ENCODE results near the gene HMGB1. TPM values are rescaled to one million over a fixed set of nuclear protein-coding genes. Genes with fewer than 3 reads are reported as not detected.

HMGB1 gene
- total and polyA plus RNA-seq, 2 donors (not counting 1 experiment from before 2014, with no cell fraction given): 79.2 to 529 TPM

GRCh38 chr13:30473675-30474074 lies 7.9 kb upstream of the HMGB1 start:
- H3K9ac ChIP-seq (ENCODE audit: low read length): no peak overlapping the region
- no peak overlapping the region for H3K27ac ChIP-seq (ENCODE audit: low read length in 2 of 2)
- no peaks in the 10 kb centered on the region for H3K79me2 ChIP-seq (ENCODE audit: control insufficient read depth, insufficient read depth, low read length)
- H3K9me3 ChIP-seq (ENCODE audit: control extremely low read depth in 1 of 3, control insufficient read depth in 2 of 3, insufficient read depth in 1 of 3, low read length in 2 of 3): no peaks in the 10 kb centered on the region
- H3K27ac Mint-ChIP-seq: no peak overlapping the region
- TF ChIP-seq EZH2 (IDR thresholded peaks at IDR 0.05; ENCODE audit: borderline replicate concordance, insufficient read depth, low read depth, low read length, poor library complexity, severe bottlenecking) (no peak), CTCF (IDR thresholded peaks at IDR 0.05) (no peak)
- ChIA-PET POLR2A (no interaction called here), CTCF (interaction anchor here (1.5 to 1.6 kb wide), 2 partner anchors 78 to 359 kb away, joined by 3 read pairs; no protein-coding TSS in a partner anchor)
- peaks cover 9% of the 10 kb centered on the region for H3K4me1 Mint-ChIP-seq
- no peak for ATAC-seq (ENCODE audit: low read depth)
- H3K9me3 Mint-ChIP-seq (ENCODE audit: insufficient read depth): no peaks in the 10 kb centered on the region
- H3K27me3 Mint-ChIP-seq: no peaks in the 10 kb centered on the region
- no peak overlapping the region for H3K4me3 Mint-ChIP-seq
- H4K20me1 ChIP-seq (ENCODE audit: control insufficient read depth, insufficient read depth, low read length, poor library complexity, severe bottlenecking): no peaks in the 10 kb centered on the region
- intact Hi-C loops (cut with micrococcal nuclease): no loop called here
- no peaks in the 10 kb centered on the region for H3K36me3 ChIP-seq (replicated peaks in 1 of 2; ENCODE audit: control extremely low read depth in 1 of 2, control insufficient read depth in 1 of 2, extremely low read depth in 1 of 2, insufficient read depth in 2 of 2, low read length in 1 of 2)
- no CpG with 5 or more reads among the region's 1 CpG for WGBS (ENCODE audit: insufficient coverage)
- DNase-seq: no peak
- H2AFZ ChIP-seq (ENCODE audit: insufficient read depth, low read depth, low read length, poor library complexity, severe bottlenecking): no peak overlapping the region
- H3K4me2 ChIP-seq (replicated peaks; ENCODE audit: low read depth, low read length, poor library complexity, severe bottlenecking): no peak overlapping the region
- no peaks in the 10 kb centered on the region for H3K27me3 ChIP-seq (replicated peaks in 1 of 4; ENCODE audit: control extremely low read depth in 1 of 4, control insufficient read depth in 3 of 4, insufficient read depth in 4 of 4, low read length in 3 of 4)
- no peak overlapping the region for H3K4me3 ChIP-seq (ENCODE audit: control extremely low read depth in 1 of 5, extremely low read depth in 1 of 5, insufficient read depth in 1 of 5, low read depth in 2 of 5, low read length in 4 of 5)
- H3K4me1 ChIP-seq (ENCODE audit: control insufficient read depth in 2 of 2, insufficient read depth in 2 of 2, low read length in 2 of 2): peaks cover 7 to 8% of the 10 kb centered on the region in 2 donors

- H3K27me3 Mint-ChIP-seq: no peaks in the 10 kb centered on the region
- Histone ChIP-seq H3K79me2 (ENCODE audit: control insufficient read depth, insufficient read depth, low read length) (peaks cover 22% of the 10 kb centered on the region), H2AFZ (ENCODE audit: insufficient read depth, low read depth, low read length, poor library complexity, severe bottlenecking) (no peak overlapping the region), H3K4me2 (replicated peaks; ENCODE audit: low read depth, low read length, poor library complexity, severe bottlenecking) (peak overlapping the region; percentile 73), H3K27ac (ENCODE audit: low read length in 2 of 2) (no peak overlapping the region), H3K9me3 (ENCODE audit: control extremely low read depth in 1 of 3, control insufficient read depth in 2 of 3, insufficient read depth in 1 of 3, low read length in 2 of 3) (no peaks in the 10 kb centered on the region), H4K20me1 (ENCODE audit: control insufficient read depth, insufficient read depth, low read length, poor library complexity, severe bottlenecking) (peaks cover 10% of the 10 kb centered on the region), H3K4me1 (ENCODE audit: control insufficient read depth in 2 of 2, insufficient read depth in 2 of 2, low read length in 2 of 2) (peaks cover 29 to 31% of the 10 kb centered on the region in 2 donors), H3K4me3 (ENCODE audit: control extremely low read depth in 1 of 5, extremely low read depth in 1 of 5, insufficient read depth in 1 of 5, low read depth in 2 of 5, low read length in 4 of 5) (no peak overlapping the region), H3K27me3 (replicated peaks in 1 of 4; ENCODE audit: control extremely low read depth in 1 of 4, control insufficient read depth in 3 of 4, insufficient read depth in 4 of 4, low read length in 3 of 4) (no peaks in the 10 kb centered on the region), H3K36me3 (replicated peaks in 1 of 2; ENCODE audit: control extremely low read depth in 1 of 2, control insufficient read depth in 1 of 2, extremely low read depth in 1 of 2, insufficient read depth in 2 of 2, low read length in 1 of 2) (peaks cover 1 to 16% of the 10 kb centered on the region in 2 experiments), H3K9ac (ENCODE audit: low read length) (no peak overlapping the region)
- ChIA-PET CTCF (interaction anchor here (0.7 to 1.9 kb wide), 4 partner anchors 58 to 339 kb away, joined by 3 to 4 read pairs (median 4); no protein-coding TSS in a partner anchor), POLR2A (no interaction called here)
- H3K27ac Mint-ChIP-seq: peak overlapping the region; percentile 20
- no peak for ATAC-seq (ENCODE audit: low read depth)
- WGBS (ENCODE audit: insufficient coverage): 0% methylated on average over 1 of the region's 4 CpGs
- TF ChIP-seq EZH2 (IDR thresholded peaks at IDR 0.05; ENCODE audit: borderline replicate concordance, insufficient read depth, low read depth, low read length, poor library complexity, severe bottlenecking) (no peak), CTCF (IDR thresholded peaks at IDR 0.05) (no peak)
- intact Hi-C loops (cut with micrococcal nuclease): loop anchor here (1.0 to 10.0 kb wide), 3 partner anchors 84 to 698 kb away; partner anchors contain the start of gene HSPH1
- no peaks in the 10 kb centered on the region for H3K9me3 Mint-ChIP-seq (ENCODE audit: insufficient read depth)
- H3K4me3 Mint-ChIP-seq: peak overlapping the region; percentile 59
- DNase-seq: peak; percentile 68
- H3K4me1 Mint-ChIP-seq: peaks cover 33% of the 10 kb centered on the region
Measured at GRCh38 chr13:30466841-30467252, 1.1 kb upstream of the HMGB1 start.
